Measurements from ENCODE around the gene CKAP2L. TPM values are rescaled to one million over a fixed set of nuclear protein-coding genes. Genes with fewer than 3 reads are reported as not detected.

The CKAP2L gene
- total and polyA plus RNA-seq, 2 experiments from 2014 or later, result 6.6 to 10.9 TPM

DNA sequence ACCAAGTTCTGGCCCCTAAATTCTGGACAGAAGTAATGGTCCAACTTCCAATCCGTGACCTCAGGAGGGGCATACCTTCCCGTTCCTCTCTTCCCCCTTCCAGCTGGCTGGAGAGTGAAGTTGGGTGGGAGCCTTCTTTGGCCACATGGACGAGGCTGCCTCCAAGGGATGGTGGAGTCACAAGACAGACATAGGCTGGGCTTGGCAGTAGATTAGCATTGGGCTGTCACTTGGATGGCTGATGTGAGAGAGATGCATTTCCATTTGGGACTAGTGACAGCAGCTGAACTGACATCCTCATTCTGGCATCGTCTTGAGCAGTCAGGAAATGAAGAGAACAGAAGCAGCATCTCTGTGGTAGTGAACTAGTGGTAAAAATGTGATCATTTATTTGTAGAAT is 31.0 kb downstream of the CKAP2L start:
- in situ Hi-C loops (cut with MboI), result no loop called here

DNA sequence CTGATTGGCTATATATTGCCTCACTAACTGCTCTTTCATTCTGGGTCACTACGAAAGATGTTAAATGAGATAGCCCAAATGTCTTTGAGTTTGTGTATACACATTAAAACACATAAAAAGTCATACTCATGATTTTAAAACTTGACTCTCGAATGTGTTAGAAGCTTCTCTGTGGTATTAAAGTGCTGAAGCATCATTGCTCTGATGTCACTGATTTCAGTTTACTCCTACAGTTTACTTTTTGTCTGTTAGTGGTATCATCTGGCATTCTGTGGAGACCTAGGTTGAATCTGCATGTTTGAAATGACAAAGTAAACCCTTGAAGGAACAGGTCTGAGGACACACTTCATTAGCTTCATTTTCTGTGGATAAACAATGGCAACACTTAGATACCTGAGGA is 32.9 kb downstream of the CKAP2L start:
- Histone ChIP-seq H3K79me2 (ENCODE audit: insufficient read depth) (no peaks in the 10 kb centered on the region), H4K20me1 (ENCODE audit: insufficient read depth) (no peaks in the 10 kb centered on the region), H2AFZ (no peak overlapping the region), H3K4me1 (ENCODE audit: insufficient read depth) (no peaks in the 10 kb centered on the region), H3K27me3 (replicated peaks; ENCODE audit: insufficient read depth) (no peaks in the 10 kb centered on the region), H3K4me2 (ENCODE audit: unreplicated experiment) (no peak overlapping the region), H3K27ac (no peak overlapping the region), H3F3A (ENCODE audit: insufficient read depth) (no peaks in the 10 kb centered on the region; the same call in 1 of the 2 replicates), H3K9me3 (ENCODE audit: low read depth) (no peaks in the 10 kb centered on the region), H3K4me3 (no peak overlapping the region), H3K9ac (no peak overlapping the region), H3K36me3 (ENCODE audit: low read depth) (no peaks in the 10 kb centered on the region), H3K9me2 (ENCODE audit: insufficient read depth) (no peaks in the 10 kb centered on the region)
- in situ Hi-C loops (cut with MboI), result no loop called here
- no peak for DNase-seq
- WGBS, 2 experiments (ENCODE audit: low coverage in 1 of 2, low lambda C conversion rate in 2 of 2, missing lambda C conversion rate in 2 of 2), result 93 to 96% methylated on average over 2 of the region's 2 CpGs
- TF ChIP-seq EZH2 (IDR thresholded peaks at IDR 0.05; ENCODE audit: insufficient read depth, poor library complexity, severe bottlenecking), result no peak
- no peak for TF ChIP-seq EZH2phosphoT487 (IDR thresholded peaks at IDR 0.05; ENCODE audit: insufficient read depth, low read depth)

More for the DNA sequence above, 31.0 kb downstream of the CKAP2L start:
- Histone ChIP-seq H3K9me2 (ENCODE audit: insufficient read depth) (no peaks in the 10 kb centered on the region), H3F3A (ENCODE audit: insufficient read depth) (no peaks in the 10 kb centered on the region; the same call in 1 of the 2 replicates), H3K4me1 (ENCODE audit: insufficient read depth) (peaks cover 8% of the 10 kb centered on the region), H3K27me3 (replicated peaks; ENCODE audit: insufficient read depth) (no peaks in the 10 kb centered on the region), H3K9ac (no peak overlapping the region), H3K4me3 (no peak overlapping the region), H2AFZ (no peak overlapping the region), H3K9me3 (ENCODE audit: low read depth) (no peaks in the 10 kb centered on the region), H3K36me3 (ENCODE audit: low read depth) (no peaks in the 10 kb centered on the region), H4K20me1 (ENCODE audit: insufficient read depth) (no peaks in the 10 kb centered on the region), H3K4me2 (ENCODE audit: unreplicated experiment) (no peak overlapping the region), H3K27ac (no peak overlapping the region), H3K79me2 (ENCODE audit: insufficient read depth) (no peaks in the 10 kb centered on the region)
- DNase-seq, result no peak
- WGBS, 2 experiments (ENCODE audit: low coverage in 1 of 2, low lambda C conversion rate in 2 of 2, missing lambda C conversion rate in 2 of 2), result 34 to 39% methylated on average over 4 of the region's 4 CpGs
- no peak for TF ChIP-seq EZH2phosphoT487 (IDR thresholded peaks at IDR 0.05; ENCODE audit: insufficient read depth, low read depth)
- TF ChIP-seq EZH2 (IDR thresholded peaks at IDR 0.05; ENCODE audit: insufficient read depth, poor library complexity, severe bottlenecking), result no peak

DNA sequence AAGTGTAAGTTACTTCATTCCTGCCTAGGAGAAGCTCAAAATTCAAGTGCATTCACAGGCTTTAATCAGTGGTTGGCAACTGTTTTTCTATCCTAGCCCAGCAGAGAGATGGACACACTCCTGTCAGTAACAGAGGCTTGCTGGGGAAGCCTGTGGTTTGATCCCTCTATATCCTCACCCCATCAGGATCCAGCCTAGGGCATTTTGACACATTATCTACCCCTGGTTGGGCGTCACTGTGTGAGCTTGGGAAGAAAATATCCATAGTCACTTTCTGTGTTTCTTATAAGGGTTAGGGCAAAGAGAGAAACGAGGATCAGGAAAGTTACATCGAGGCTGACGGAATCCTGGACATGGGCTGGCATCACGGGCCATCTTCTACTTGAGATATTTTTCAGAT is 33.6 kb downstream of the CKAP2L start:
- no peak for DNase-seq
- Histone ChIP-seq H3F3A (ENCODE audit: insufficient read depth) (no peaks in the 10 kb centered on the region), H3K9ac (no peak overlapping the region), H3K9me3 (ENCODE audit: low read depth) (no peaks in the 10 kb centered on the region), H3K9me2 (ENCODE audit: insufficient read depth) (no peaks in the 10 kb centered on the region), H4K20me1 (ENCODE audit: insufficient read depth) (no peaks in the 10 kb centered on the region), H3K79me2 (ENCODE audit: insufficient read depth) (no peaks in the 10 kb centered on the region), H3K27ac (no peak overlapping the region), H3K36me3 (ENCODE audit: low read depth) (no peaks in the 10 kb centered on the region), H3K27me3 (replicated peaks; ENCODE audit: insufficient read depth) (no peaks in the 10 kb centered on the region), H3K4me2 (ENCODE audit: unreplicated experiment) (no peak overlapping the region), H3K4me3 (no peak overlapping the region), H3K4me1 (ENCODE audit: insufficient read depth) (no peaks in the 10 kb centered on the region), H2AFZ (no peak overlapping the region)
- WGBS, 2 experiments (ENCODE audit: low coverage in 1 of 2, low lambda C conversion rate in 2 of 2, missing lambda C conversion rate in 2 of 2), result 74% methylated on average over 5 of the region's 5 CpGs
- in situ Hi-C loops (cut with MboI), result no loop called here
- TF ChIP-seq EZH2 (IDR thresholded peaks at IDR 0.05; ENCODE audit: insufficient read depth, poor library complexity, severe bottlenecking) (no peak), EZH2phosphoT487 (IDR thresholded peaks at IDR 0.05; ENCODE audit: insufficient read depth, low read depth) (no peak)

DNA sequence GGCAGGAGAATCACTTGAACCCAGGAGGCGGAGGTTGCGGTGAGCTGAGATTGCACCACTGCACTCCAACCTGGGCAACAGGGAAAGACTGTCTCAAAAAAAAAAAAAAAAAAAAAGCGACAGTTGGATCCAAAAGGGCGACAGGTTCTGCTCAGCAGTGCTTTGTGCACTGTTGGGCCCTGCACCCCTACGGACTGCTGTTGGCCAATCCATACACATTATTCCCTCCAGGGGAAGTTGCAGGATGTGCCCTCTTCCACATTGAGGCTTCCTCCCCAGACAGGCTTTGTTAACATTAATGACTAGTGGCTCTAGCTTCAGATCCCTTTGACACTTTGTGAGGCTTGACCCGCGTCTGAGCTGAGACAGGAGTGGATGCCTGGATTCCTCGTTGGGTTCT is 34.2 kb downstream of the CKAP2L start:
- Histone ChIP-seq H3K4me2 (ENCODE audit: unreplicated experiment) (no peak overlapping the region), H4K20me1 (ENCODE audit: insufficient read depth) (no peaks in the 10 kb centered on the region), H3K4me3 (no peak overlapping the region), H3K79me2 (ENCODE audit: insufficient read depth) (no peaks in the 10 kb centered on the region), H3K27ac (no peak overlapping the region), H3K9me3 (ENCODE audit: low read depth) (no peaks in the 10 kb centered on the region), H3K9me2 (ENCODE audit: insufficient read depth) (no peaks in the 10 kb centered on the region), H3K36me3 (ENCODE audit: low read depth) (no peaks in the 10 kb centered on the region), H3F3A (ENCODE audit: insufficient read depth) (no peaks in the 10 kb centered on the region), H3K4me1 (ENCODE audit: insufficient read depth) (no peaks in the 10 kb centered on the region), H2AFZ (no peak overlapping the region), H3K27me3 (replicated peaks; ENCODE audit: insufficient read depth) (no peaks in the 10 kb centered on the region), H3K9ac (no peak overlapping the region)
- TF ChIP-seq EZH2 (IDR thresholded peaks at IDR 0.05; ENCODE audit: insufficient read depth, poor library complexity, severe bottlenecking), result no peak
- TF ChIP-seq EZH2phosphoT487 (IDR thresholded peaks at IDR 0.05; ENCODE audit: insufficient read depth, low read depth), result no peak
- WGBS, 2 experiments (ENCODE audit: low coverage in 1 of 2, low lambda C conversion rate in 2 of 2, missing lambda C conversion rate in 2 of 2), result 79 to 81% methylated on average over 5 to 8 of the region's 8 CpGs
- DNase-seq, result no peak
- in situ Hi-C loops (cut with MboI), result no loop called here

Measured in GM23248 (cell line).